H9 (cell line): ENCODE data around the gene MYO1E. TPM values are rescaled to one million over a fixed set of nuclear protein-coding genes. Genes with fewer than 3 reads are reported as not detected.

Experiments used
- DNase-seq: peaks from one replicate; pipeline ENCODE4 v3.0.0-alpha.2; 2017
- H2AFZ ChIP-seq: one replicate; pipeline ENCODE4 v1.6.1; 2013; ENCODE audit warnings: mild to moderate bottlenecking, low read length, control low read depth, moderate library complexity
- H2AK5ac ChIP-seq: 2 replicates; pipeline ENCODE4 v1.6.1; 2013; ENCODE audit warnings: low read length, control low read depth, mixed read lengths; ENCODE audit not compliant: insufficient read length
- H2BK120ac ChIP-seq: one replicate; pipeline ENCODE4 v1.6.1; 2013; ENCODE audit warnings: low read depth, mild to moderate bottlenecking, low read length, control low read depth, inconsistent platforms; ENCODE audit not compliant: poor library complexity, severe bottlenecking
- H2BK12ac ChIP-seq: 2 replicates; pipeline ENCODE4 v1.6.1; 2013; ENCODE audit warnings: low read length, control low read depth, mixed read lengths, low read depth; ENCODE audit not compliant: insufficient read length
- H2BK15ac ChIP-seq: 2 replicates; pipeline ENCODE4 v1.6.1; 2013; ENCODE audit warnings: low read depth, low read length, control low read depth
- H2BK20ac ChIP-seq: one replicate; pipeline ENCODE4 v1.6.1; 2013; ENCODE audit warnings: low read depth, mild to moderate bottlenecking, low read length, control low read depth, inconsistent platforms; ENCODE audit not compliant: poor library complexity, severe bottlenecking
- H2BK5ac ChIP-seq: 2 replicates; pipeline ENCODE4 v1.6.1; 2013; ENCODE audit warnings: low read length, control low read depth, mixed read lengths; ENCODE audit not compliant: insufficient read length
- H3K14ac ChIP-seq: 2 replicates; pipeline ENCODE4 v1.6.1; 2013; ENCODE audit warnings: low read length, control low read depth; ENCODE audit not compliant: insufficient read depth
- H3K18ac ChIP-seq: 2 replicates; pipeline ENCODE4 v1.6.1; 2013; ENCODE audit warnings: low read depth, mild to moderate bottlenecking, mixed read lengths, low read length, control low read depth; ENCODE audit not compliant: insufficient read length
- H3K23ac ChIP-seq: 2 replicates; pipeline ENCODE4 v1.6.1; 2013; ENCODE audit warnings: low read length, control low read depth, mixed read lengths, low read depth; ENCODE audit not compliant: insufficient read length
- H3K23me2 ChIP-seq: 2 replicates; pipeline ENCODE4 v1.6.1; 2013; ENCODE audit warnings: low read depth, mild to moderate bottlenecking, mixed read lengths, low read length, control low read depth; ENCODE audit not compliant: insufficient read length, poor library complexity, severe bottlenecking
- H3K27ac ChIP-seq: 2 replicates; pipeline ENCODE4 v1.5.1; 2013; ENCODE audit warnings: low read length, control low read depth, mixed read lengths, low read depth; ENCODE audit not compliant: insufficient read length
- H3K27me3 ChIP-seq: 2 replicates; pipeline ENCODE4 v1.6.1; 2013; ENCODE audit warnings: low read length, control low read depth, inconsistent platforms; ENCODE audit not compliant: insufficient read depth
- H3K4ac ChIP-seq: 2 replicates; pipeline ENCODE4 v1.6.1; 2013; ENCODE audit warnings: low read depth, mild to moderate bottlenecking, control low read depth, inconsistent platforms, low read length, moderate library complexity
- H3K4me1 ChIP-seq: 2 replicates; pipeline ENCODE4 v1.6.1; 2013; ENCODE audit warnings: low read length, control low read depth, inconsistent platforms; ENCODE audit not compliant: insufficient read depth
- H3K4me2 ChIP-seq: 2 replicates; pipeline ENCODE4 v1.6.1; 2013; ENCODE audit warnings: low read length, control low read depth, mixed read lengths; ENCODE audit not compliant: insufficient read length, insufficient read depth
- H3K56ac ChIP-seq: 2 replicates; pipeline ENCODE4 v1.6.1; 2013; ENCODE audit warnings: low read depth, mild to moderate bottlenecking, mixed read lengths, low read length, control low read depth; ENCODE audit not compliant: insufficient read length
- H3K79me1 ChIP-seq: 2 replicates; pipeline ENCODE4 v1.6.1; 2013; ENCODE audit warnings: low read depth, mild to moderate bottlenecking, moderate library complexity, low read length, control low read depth, inconsistent platforms; ENCODE audit not compliant: insufficient read depth, poor library complexity, severe bottlenecking
- H3K79me2 ChIP-seq: 2 replicates; pipeline ENCODE4 v1.6.1; 2013; ENCODE audit warnings: low read length, control low read depth, inconsistent platforms; ENCODE audit not compliant: insufficient read depth
- H3K9ac ChIP-seq: 2 replicates; pipeline ENCODE4 v1.6.1; 2013; ENCODE audit warnings: low read length, control low read depth, mixed read lengths; ENCODE audit not compliant: insufficient read length; ENCODE audit errors: extremely low read depth
- H3K9me3 ChIP-seq: one replicate; pipeline ENCODE4 v1.6.1; 2013; ENCODE audit warnings: low read depth, low read length, inconsistent platforms; ENCODE audit not compliant: control insufficient read depth
- H3T11ph ChIP-seq: one replicate; pipeline ENCODE4 v1.6.1; 2013; ENCODE audit warnings: mild to moderate bottlenecking, low read length, control low read depth, inconsistent platforms
- H4K20me1 ChIP-seq: one replicate; pipeline ENCODE4 v1.6.1; 2013; ENCODE audit not compliant: control insufficient read depth, insufficient read length, insufficient read depth
- H4K5ac ChIP-seq: 2 replicates; pipeline ENCODE4 v1.6.1; 2013; ENCODE audit warnings: low read depth, mild to moderate bottlenecking, mixed read lengths, low read length, control low read depth; ENCODE audit not compliant: insufficient read length
- H4K8ac ChIP-seq: replicated peaks from 2 replicates; pipeline ENCODE4 v1.6.1; 2013; ENCODE audit warnings: low read length, control low read depth, mixed read lengths, low read depth; ENCODE audit not compliant: insufficient read length
- H4K91ac ChIP-seq: 2 replicates; pipeline ENCODE4 v1.6.1; 2013; ENCODE audit warnings: low read depth, mild to moderate bottlenecking, moderate library complexity, mixed read lengths, low read length, control low read depth; ENCODE audit not compliant: insufficient read length
- H3K27ac Mint-ChIP-seq, 3 experiments: 2 replicates in 2 of 3; 3 replicates in 1 of 3; pipeline ENCODE4 v1.8.0; 2020 to 2021; ENCODE audit warnings: mixed read lengths in 3 of 3, mild to moderate bottlenecking in 1 of 3, moderate library complexity in 1 of 3
- H3K27me3 Mint-ChIP-seq: 2 replicates; pipeline ENCODE4 v1.8.0; 2021; ENCODE audit warnings: low read depth, mild to moderate bottlenecking, moderate library complexity, mixed read lengths
- H3K36me3 Mint-ChIP-seq, 3 experiments: 2 replicates in 2 of 3; 3 replicates in 1 of 3; pipeline ENCODE4 v1.8.0; 2020 to 2021; ENCODE audit warnings: low read depth in 3 of 3, mixed read lengths in 3 of 3; ENCODE audit not compliant: insufficient read depth in 1 of 3
- H3K4me1 Mint-ChIP-seq, 2 experiments: 2 replicates each; pipeline ENCODE4 v1.8.0; 2020; ENCODE audit warnings: mixed read lengths in 2 of 2
- H3K4me3 Mint-ChIP-seq, 2 experiments: 2 replicates in 1 of 2; 3 replicates in 1 of 2; pipeline ENCODE4 v1.8.0; 2020 to 2021; ENCODE audit warnings: mild to moderate bottlenecking in 2 of 2, mixed read lengths in 2 of 2, moderate library complexity in 1 of 2
- H3K9me3 Mint-ChIP-seq, 2 experiments: 2 replicates in 1 of 2; 3 replicates in 1 of 2; pipeline ENCODE4 v1.8.0; 2020; ENCODE audit warnings: mild to moderate bottlenecking in 2 of 2, mixed read lengths in 2 of 2, moderate library complexity in 1 of 2
- WGBS: extraction: QIAGEN DNeasy Blood & Tissue Kit; methylation state at CpG from one replicate; pipeline ENCODE4 v1.1.7; 2013; ENCODE audit warnings: missing lambda C conversion rate, low lambda C conversion rate, mixed read lengths; ENCODE audit not compliant: insufficient read length; ENCODE audit errors: extremely low coverage; 5-methylcytosine and 5-hydroxymethylcytosine counted together
- total RNA-seq: library from RNA; stranded (reverse); gene quantifications from 2 replicates; pipeline ENCODE4 v1.2.1, GENCODE V29; 2021
- TF ChIP-seq, protein P1 (sequence below): fragments of 200-600 bp; sonication (generic); conservative IDR thresholded peaks from 3 replicates; pipeline ENCODE4 v1.8.0; 2021; ENCODE audit warnings: antibody characterized with exemption, mild to moderate bottlenecking

Gene MYO1E
- total RNA-seq, 1 experiment from 2014 or later, result 235 TPM

DNA sequence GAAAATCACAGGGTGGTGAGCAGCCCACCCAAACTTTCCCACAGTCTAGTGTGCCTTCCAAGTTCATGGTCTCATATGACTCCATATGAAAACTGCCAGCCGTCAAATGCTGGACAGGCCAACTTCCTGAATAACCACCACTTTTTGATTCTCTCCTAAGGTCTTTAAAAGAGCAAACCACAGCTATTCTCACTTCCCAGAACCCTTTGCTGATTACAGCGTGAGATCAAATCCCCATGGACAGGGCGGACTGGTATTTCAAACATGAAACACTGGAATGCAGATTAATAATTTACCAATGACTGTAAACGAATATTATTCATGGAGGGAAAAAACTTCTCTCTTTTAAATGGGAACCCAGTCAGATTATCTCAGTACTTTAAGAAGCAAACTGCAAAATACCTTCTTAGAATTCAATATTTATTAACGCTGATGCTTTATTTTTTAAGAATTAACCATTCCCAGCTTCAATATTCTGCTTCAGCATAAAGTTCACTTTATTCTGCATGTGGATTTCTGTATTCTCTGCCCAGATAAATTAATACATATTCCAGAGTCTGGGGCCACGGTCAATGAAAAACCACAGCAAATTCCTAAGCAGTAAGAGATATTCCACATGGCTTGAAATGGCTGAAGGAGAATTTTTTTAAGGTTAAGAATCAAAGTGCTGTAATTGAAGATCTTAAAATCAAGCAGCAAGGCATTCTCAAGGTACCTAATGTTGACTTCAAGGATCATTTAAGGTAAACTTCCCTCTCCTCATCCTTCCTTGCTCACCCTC lies 42.9 kb downstream of the MYO1E start:
- no CpG with 5 or more reads among the region's 6 CpGs for WGBS
- no peak overlapping the region for H3K9ac ChIP-seq
- DNase-seq, result no peak

More for the DNA sequence above, 42.9 kb downstream of the MYO1E start:
- Histone ChIP-seq H3K4me2 (no peak overlapping the region), H3K4ac (no peak overlapping the region), H2BK5ac (no peak overlapping the region), H4K20me1 (no peaks in the 10 kb centered on the region), H3K9me3 (no peaks in the 10 kb centered on the region), H2AK5ac (no peak overlapping the region), H3K79me2 (peaks cover 1% of the 10 kb centered on the region; the same call in 1 of the 2 replicates), H3K18ac (no peak overlapping the region), H2BK120ac (no peak overlapping the region), H3K27ac (no peak overlapping the region), H3K23ac (no peak overlapping the region), H2BK15ac (no peak overlapping the region), H3K4me1 (peaks cover 13% of the 10 kb centered on the region; the same call in 1 of the 2 replicates), H3K79me1 (peaks cover 6% of the 10 kb centered on the region), H2BK12ac (no peak overlapping the region), H3K14ac (no peak overlapping the region), H3K56ac (no peak overlapping the region), H3K27me3 (no peaks in the 10 kb centered on the region), H4K91ac (no peak overlapping the region), H2AFZ (no peak overlapping the region), H3K23me2 (no peaks in the 10 kb centered on the region), H4K8ac (no peak overlapping the region), H2BK20ac (no peak overlapping the region), H3T11ph (no peak overlapping the region), H4K5ac (no peak overlapping the region)
- H3K27ac Mint-ChIP-seq, result 0 out of 7 replicates have a peak overlapping the region, but pooled peaks of 1 of the 3 experiments have one; percentile 33
- H3K4me1 Mint-ChIP-seq, result peaks cover 73 to 74% of the 10 kb centered on the region in 2 experiments
- H3K9me3 Mint-ChIP-seq, result no peaks in the 10 kb centered on the region
- peaks cover 0 to 4% (median 0%) of the 10 kb centered on the region in 3 experiments; a peak in 2 of 7 replicates for H3K36me3 Mint-ChIP-seq
- TF ChIP-seq, protein P1, sequence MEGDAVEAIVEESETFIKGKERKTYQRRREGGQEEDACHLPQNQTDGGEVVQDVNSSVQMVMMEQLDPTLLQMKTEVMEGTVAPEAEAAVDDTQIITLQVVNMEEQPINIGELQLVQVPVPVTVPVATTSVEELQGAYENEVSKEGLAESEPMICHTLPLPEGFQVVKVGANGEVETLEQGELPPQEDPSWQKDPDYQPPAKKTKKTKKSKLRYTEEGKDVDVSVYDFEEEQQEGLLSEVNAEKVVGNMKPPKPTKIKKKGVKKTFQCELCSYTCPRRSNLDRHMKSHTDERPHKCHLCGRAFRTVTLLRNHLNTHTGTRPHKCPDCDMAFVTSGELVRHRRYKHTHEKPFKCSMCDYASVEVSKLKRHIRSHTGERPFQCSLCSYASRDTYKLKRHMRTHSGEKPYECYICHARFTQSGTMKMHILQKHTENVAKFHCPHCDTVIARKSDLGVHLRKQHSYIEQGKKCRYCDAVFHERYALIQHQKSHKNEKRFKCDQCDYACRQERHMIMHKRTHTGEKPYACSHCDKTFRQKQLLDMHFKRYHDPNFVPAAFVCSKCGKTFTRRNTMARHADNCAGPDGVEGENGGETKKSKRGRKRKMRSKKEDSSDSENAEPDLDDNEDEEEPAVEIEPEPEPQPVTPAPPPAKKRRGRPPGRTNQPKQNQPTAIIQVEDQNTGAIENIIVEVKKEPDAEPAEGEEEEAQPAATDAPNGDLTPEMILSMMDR, result no peak
- H3K4me3 Mint-ChIP-seq, result no peak overlapping the region
- H3K27me3 Mint-ChIP-seq, result no peaks in the 10 kb centered on the region
